Keratinocyte (primary cell): ENCODE measurements around the gene SRA1. TPM values are rescaled to one million over a fixed set of nuclear protein-coding genes. Genes with fewer than 3 reads are reported as not detected.

Experiments used
- DNase-seq: peaks from one replicate; pipeline ENCODE4 v3.0.0-alpha.2; 2011; ENCODE audit warnings: low read depth, missing footprints, low spot score
- FAIRE-seq: peaks from 2 replicates; lab custom pipeline; 2011; peaks lifted over from hg19 to GRCh38; lab: Jason Lieb, UNC
- H2AFZ ChIP-seq: 2 replicates; pipeline ENCODE4 v1.6.0; 2012; ENCODE audit warnings: low read length, control low read depth, inconsistent platforms; ENCODE audit not compliant: control insufficient read depth
- H3K27ac ChIP-seq: 2 replicates; pipeline ENCODE4 v1.5.1; 2011; ENCODE audit warnings: low read length; ENCODE audit not compliant: control insufficient read depth, insufficient read depth
- H3K27me3 ChIP-seq: 3 replicates; pipeline ENCODE4 v1.6.0; 2011; ENCODE audit warnings: low read length; ENCODE audit not compliant: control insufficient read depth, insufficient read depth; ENCODE audit errors: extremely low read depth
- H3K36me3 ChIP-seq, 2 experiments: 2 replicates in 1 of 2; 3 replicates in 1 of 2; pipeline ENCODE4 v1.5.1; 2011; ENCODE audit warnings: low read length in 2 of 2, mild to moderate bottlenecking in 1 of 2; ENCODE audit not compliant: control insufficient read depth in 2 of 2, insufficient read depth in 2 of 2; ENCODE audit errors: extremely low read depth in 1 of 2
- H3K4me1 ChIP-seq: 3 replicates; pipeline ENCODE4 v1.5.1; 2011; ENCODE audit warnings: low read length; ENCODE audit not compliant: control insufficient read depth, insufficient read depth; ENCODE audit errors: extremely low read depth
- H3K4me2 ChIP-seq: 3 replicates; pipeline ENCODE4 v1.6.0; 2011; ENCODE audit warnings: low read depth, low read length; ENCODE audit not compliant: control insufficient read depth, insufficient read depth; ENCODE audit errors: extremely low read depth
- H3K4me3 ChIP-seq, 3 experiments: fragments of 200-600 bp in 1 of 3; sonication (generic) in 1 of 3; 2 replicates in 2 of 3; 3 replicates in 1 of 3; pipeline ENCODE4 v1.5.1; 2011 to 2016; ENCODE audit warnings: low read length in 3 of 3, mild to moderate bottlenecking in 3 of 3, control low read depth in 2 of 3, inconsistent platforms in 1 of 3, low read depth in 1 of 3, mixed read lengths in 1 of 3, mixed run types in 1 of 3, moderate library complexity in 1 of 3; ENCODE audit not compliant: control insufficient read depth in 2 of 3, insufficient read depth in 2 of 3; ENCODE audit errors: extremely low read depth in 1 of 3
- H3K79me2 ChIP-seq: 2 replicates; pipeline ENCODE4 v1.6.0; 2012; ENCODE audit warnings: low read length; ENCODE audit not compliant: control insufficient read depth, insufficient read depth
- H3K9ac ChIP-seq: 3 replicates; pipeline ENCODE4 v1.6.0; 2011; ENCODE audit warnings: low read length; ENCODE audit not compliant: control insufficient read depth, insufficient read depth; ENCODE audit errors: extremely low read depth
- H3K9me1 ChIP-seq: 3 replicates; pipeline ENCODE4 v1.6.0; 2011; ENCODE audit warnings: low read length; ENCODE audit not compliant: control insufficient read depth, insufficient read depth; ENCODE audit errors: extremely low read depth
- H3K9me3 ChIP-seq: 2 replicates; pipeline ENCODE4 v1.5.1; 2012; ENCODE audit warnings: low read depth, low read length; ENCODE audit not compliant: control insufficient read depth
- H4K20me1 ChIP-seq: 3 replicates; pipeline ENCODE4 v1.6.0; 2011; ENCODE audit warnings: low read length; ENCODE audit not compliant: control insufficient read depth, insufficient read depth; ENCODE audit errors: extremely low read depth
- EZH2 ChIP-seq: IDR thresholded peaks from one replicate; pipeline ENCODE4 v1.6.1; 2012; ENCODE audit warnings: inconsistent platforms, mild to moderate bottlenecking, low read length, moderate library complexity
- dilution Hi-C: fragments of 300-500 bp; cut with MboI; formaldehyde crosslinking; loops from one replicate; pipeline ENCODE4 v1.7.0; 2020; ENCODE audit warnings: low sequenced_read_pairs; ENCODE audit not compliant: extremely low pct_ligation_motif_present
- polyA plus RNA-seq, 5 experiments: library from polyadenylated mRNA; depleted of rRNA in 3 of 5; stranded (reverse) in 3 of 5; stranded (forward) in 1 of 5; unstranded in 1 of 5; fragments of >200 nt; gene quantifications; 1 replicate in 1 of 5; 2 replicates in 3 of 5; 3 replicates in 1 of 5; pipeline versions ENCODE4 v1.2.1 to v1.2.3, GENCODE V29; 2011 to 2012; ENCODE audit warnings: missing spikeins in 2 of 5, low read depth in 1 of 5, low replicate concordance in 1 of 5
- TF ChIP-seq, protein P1 (sequence below), 3 experiments: IDR thresholded peaks in 1 of 3; conservative IDR thresholded peaks in 1 of 3; optimal IDR thresholded peaks in 1 of 3; 2 replicates in 2 of 3; 3 replicates in 1 of 3; pipeline versions ENCODE3 to v1.5.1; 2011; ENCODE audit warnings: low read length in 3 of 3, mild to moderate bottlenecking in 3 of 3, moderate library complexity in 2 of 3, control low read depth in 1 of 3, inconsistent platforms in 1 of 3; ENCODE audit not compliant: insufficient read depth in 2 of 3; ENCODE audit errors: extremely low read depth in 1 of 3

SRA1 gene
- polyA plus RNA-seq, 1 donor (not counting 4 experiments of a cell fraction or from before 2014, with no cell fraction given): 32.4 TPM

DNA sequence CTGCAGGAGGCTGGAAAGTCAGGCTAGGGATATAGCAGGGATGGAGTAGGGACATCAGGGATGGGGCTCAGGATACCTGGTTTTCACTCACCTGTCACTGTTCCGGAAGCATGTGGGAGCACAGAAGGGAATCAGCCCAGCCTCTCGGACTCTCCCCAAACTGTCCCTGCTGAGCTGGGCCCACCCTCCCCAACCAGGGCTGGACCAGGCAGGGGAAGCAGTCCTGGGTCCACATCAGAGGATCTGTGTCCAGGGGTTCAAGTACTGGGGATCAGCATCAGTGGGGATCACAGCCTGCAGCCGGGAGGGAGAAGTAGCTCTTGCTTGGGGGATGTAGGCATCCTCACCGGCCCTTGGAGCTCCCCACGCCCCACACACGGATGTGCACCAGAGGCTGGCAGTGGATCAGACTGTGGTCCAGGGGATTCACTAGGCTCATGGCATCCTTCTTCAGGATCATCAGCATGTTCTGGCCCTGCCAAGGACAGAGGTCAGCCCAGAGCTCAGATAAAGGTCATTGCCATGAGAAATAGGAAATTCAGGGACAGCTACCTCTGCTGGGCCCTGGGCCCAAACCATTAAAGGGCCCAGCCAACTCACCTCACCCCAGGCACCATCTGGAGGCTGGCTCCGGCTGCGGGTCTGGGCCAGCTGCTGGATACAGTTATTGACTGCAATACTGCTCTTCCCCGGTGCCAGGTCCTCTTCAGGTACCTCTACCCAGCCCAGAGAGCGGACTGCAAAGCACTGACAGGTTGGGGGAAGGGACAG lies 4.7 kb upstream of the SRA1 start:
- no peak for DNase-seq
- Histone ChIP-seq H3K79me2 (peaks cover 24% of the 10 kb centered on the region), H3K4me2 (no peak overlapping the region), H3K4me1 (peaks cover 26% of the 10 kb centered on the region), H4K20me1 (no peaks in the 10 kb centered on the region), H2AFZ (no peak overlapping the region), H3K9me1 (no peaks in the 10 kb centered on the region), H3K9me3 (no peaks in the 10 kb centered on the region), H3K4me3 (no peak overlapping the region), H3K27me3 (no peaks in the 10 kb centered on the region), H3K9ac (no peak overlapping the region), H3K36me3 (peaks cover 4 to 9% of the 10 kb centered on the region in 2 experiments), H3K27ac (no peak overlapping the region)
- FAIRE-seq: no peak
- no peak for TF ChIP-seq EZH2
- TF ChIP-seq, protein P1, sequence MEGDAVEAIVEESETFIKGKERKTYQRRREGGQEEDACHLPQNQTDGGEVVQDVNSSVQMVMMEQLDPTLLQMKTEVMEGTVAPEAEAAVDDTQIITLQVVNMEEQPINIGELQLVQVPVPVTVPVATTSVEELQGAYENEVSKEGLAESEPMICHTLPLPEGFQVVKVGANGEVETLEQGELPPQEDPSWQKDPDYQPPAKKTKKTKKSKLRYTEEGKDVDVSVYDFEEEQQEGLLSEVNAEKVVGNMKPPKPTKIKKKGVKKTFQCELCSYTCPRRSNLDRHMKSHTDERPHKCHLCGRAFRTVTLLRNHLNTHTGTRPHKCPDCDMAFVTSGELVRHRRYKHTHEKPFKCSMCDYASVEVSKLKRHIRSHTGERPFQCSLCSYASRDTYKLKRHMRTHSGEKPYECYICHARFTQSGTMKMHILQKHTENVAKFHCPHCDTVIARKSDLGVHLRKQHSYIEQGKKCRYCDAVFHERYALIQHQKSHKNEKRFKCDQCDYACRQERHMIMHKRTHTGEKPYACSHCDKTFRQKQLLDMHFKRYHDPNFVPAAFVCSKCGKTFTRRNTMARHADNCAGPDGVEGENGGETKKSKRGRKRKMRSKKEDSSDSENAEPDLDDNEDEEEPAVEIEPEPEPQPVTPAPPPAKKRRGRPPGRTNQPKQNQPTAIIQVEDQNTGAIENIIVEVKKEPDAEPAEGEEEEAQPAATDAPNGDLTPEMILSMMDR (optimal IDR thresholded peaks at IDR 0.05 in 1 of 3, IDR thresholded peaks at IDR 0.05 in 1 of 3, conservative IDR thresholded peaks at IDR 0.05 in 1 of 3; ENCODE audit: extremely low read depth in 1 of 3, insufficient read depth in 2 of 3, low read length in 3 of 3): no peak
- dilution Hi-C loops: no loop called here

DNA sequence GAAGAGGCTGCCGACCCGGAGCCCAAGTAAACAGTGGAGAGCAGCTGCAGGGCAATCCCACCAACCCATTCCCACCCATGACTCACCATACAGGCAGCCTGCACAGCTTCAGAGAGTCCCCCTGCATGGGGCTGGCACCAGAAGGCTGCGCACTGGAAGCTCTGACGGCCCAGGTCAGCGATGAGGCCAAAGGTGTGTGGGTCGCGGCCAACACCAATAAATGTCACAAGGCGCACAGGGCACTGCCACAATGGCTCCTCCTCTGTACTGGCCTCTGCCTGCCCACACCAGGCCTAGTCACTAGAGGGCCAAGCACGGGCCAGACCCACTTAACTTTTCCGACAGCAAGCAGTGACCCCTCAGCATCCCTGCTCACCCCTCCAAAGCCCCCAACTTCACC lies 3.0 kb upstream of the SRA1 start:
- no peaks in the 10 kb centered on the region for H3K9me1 ChIP-seq
- H3K27me3 ChIP-seq: no peaks in the 10 kb centered on the region
- dilution Hi-C loops: no loop called here
- no peak overlapping the region for H3K4me2 ChIP-seq
- DNase-seq (no peak), FAIRE-seq (no peak)
- peaks cover 25% of the 10 kb centered on the region for H3K4me1 ChIP-seq
- no peaks in the 10 kb centered on the region for H4K20me1 ChIP-seq
- no peak overlapping the region for H3K27ac ChIP-seq
- H2AFZ ChIP-seq: no peak overlapping the region
- H3K9me3 ChIP-seq: no peaks in the 10 kb centered on the region
- no peak for TF ChIP-seq EZH2
- H3K79me2 ChIP-seq: peaks cover 25% of the 10 kb centered on the region
- H3K9ac ChIP-seq: no peak overlapping the region
- H3K4me3 ChIP-seq: no peak overlapping the region
- H3K36me3 ChIP-seq: no peaks in the 10 kb centered on the region
